Lung microvascular endothelial cell (primary cell): ENCODE data around the gene OPN4. TPM values are rescaled to one million over a fixed set of nuclear protein-coding genes. Genes with fewer than 3 reads are reported as not detected.

Source experiments
- DNase-seq, 2 donors: peaks; one replicate each; pipeline versions ENCODE4 v3.0.0 to v3.0.0-alpha.2; 2010; ENCODE audit warnings: low read depth in 2 of 2
- total RNA-seq: library from RNA; depleted of rRNA; stranded (reverse); fragments of >200 nt; gene quantifications from 2 replicates; pipeline ENCODE4 v1.2.1, GENCODE V29; 2014

Gene OPN4
- total RNA-seq, 1 donor from 2014 or later = not detected

GRCh38 chr10:86647773-86648703, 6.3 kb upstream of the OPN4 start:
- DNase-seq = no peak

GRCh38 chr10:86648704-86649427, 5.5 kb upstream of the OPN4 start:
- no peak for DNase-seq

GRCh38 chr10:86649471-86650150, 4.7 kb upstream of the OPN4 start:
- DNase-seq = no peak

- no peak for DNase-seq
Measured at GRCh38 chr10:86650151-86650550, 4.2 kb upstream of the OPN4 start.

- no peak for DNase-seq
Measured at GRCh38 chr10:86651021-86651471, 3.3 kb upstream of the OPN4 start.

- no peak for DNase-seq
Measured at GRCh38 chr10:86651631-86652331, 2.6 kb upstream of the OPN4 start.

GRCh38 chr10:86652361-86653202, 1.8 kb upstream of the OPN4 start:
- DNase-seq = no peak

- DNase-seq = no peak
Measured at GRCh38 chr10:86653379-86653778, 968 bp upstream of the OPN4 start.

- no peak for DNase-seq
Measured at GRCh38 chr10:86653987-86654386, 360 bp upstream of the OPN4 start.

GRCh38 chr10:86655173-86655540, 810 bp downstream of the OPN4 start:
- no peak for DNase-seq

- DNase-seq = no peak
Measured at GRCh38 chr10:86655596-86655995, 1.2 kb downstream of the OPN4 start.

GRCh38 chr10:86657011-86657395, 2.7 kb downstream of the OPN4 start:
- DNase-seq = no peak

- DNase-seq = no peak
Measured at GRCh38 chr10:86657396-86658011, 3.2 kb downstream of the OPN4 start.

GRCh38 chr10:86658261-86658741, 4.0 kb downstream of the OPN4 start:
- DNase-seq = no peak

- DNase-seq = no peak
Measured at GRCh38 chr10:86658751-86659150, 4.4 kb downstream of the OPN4 start.

GRCh38 chr10:86659161-86659691, 4.9 kb downstream of the OPN4 start:
- DNase-seq = no peak

GRCh38 chr10:86659721-86660453, 5.5 kb downstream of the OPN4 start:
- no peak for DNase-seq

GRCh38 chr10:86661161-86662025, 7.0 kb downstream of the OPN4 start:
- DNase-seq = no peak
